ENCODE data around the gene CCDC178. TPM values are rescaled to one million over a fixed set of nuclear protein-coding genes. Genes with fewer than 3 reads are reported as not detected.

CCDC178 gene
- total RNA-seq, 4 donors from 2014 or later: 1.0 to 6.0 (median 5.0) TPM

DNA sequence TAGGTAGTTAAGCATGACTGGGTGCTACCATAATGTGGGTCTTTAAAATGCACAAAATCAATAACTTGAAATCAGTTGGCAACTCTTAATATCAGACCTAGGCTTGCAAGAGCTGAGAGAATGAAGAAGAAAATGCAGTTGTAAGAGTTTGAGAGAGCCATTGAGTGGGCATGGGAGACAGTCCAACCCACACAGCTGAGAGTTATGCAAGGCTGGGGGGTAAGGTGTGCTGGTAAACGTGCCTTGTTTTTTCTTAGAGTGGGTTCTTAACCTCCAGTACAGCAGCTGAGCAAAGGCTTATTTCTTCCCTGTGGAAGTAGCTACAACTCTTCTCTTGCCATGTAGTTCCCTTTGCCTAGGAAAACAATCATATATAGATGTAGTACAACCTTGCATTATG lies 20.2 kb upstream of the CCDC178 start:
- TF ChIP-seq, protein P1, sequence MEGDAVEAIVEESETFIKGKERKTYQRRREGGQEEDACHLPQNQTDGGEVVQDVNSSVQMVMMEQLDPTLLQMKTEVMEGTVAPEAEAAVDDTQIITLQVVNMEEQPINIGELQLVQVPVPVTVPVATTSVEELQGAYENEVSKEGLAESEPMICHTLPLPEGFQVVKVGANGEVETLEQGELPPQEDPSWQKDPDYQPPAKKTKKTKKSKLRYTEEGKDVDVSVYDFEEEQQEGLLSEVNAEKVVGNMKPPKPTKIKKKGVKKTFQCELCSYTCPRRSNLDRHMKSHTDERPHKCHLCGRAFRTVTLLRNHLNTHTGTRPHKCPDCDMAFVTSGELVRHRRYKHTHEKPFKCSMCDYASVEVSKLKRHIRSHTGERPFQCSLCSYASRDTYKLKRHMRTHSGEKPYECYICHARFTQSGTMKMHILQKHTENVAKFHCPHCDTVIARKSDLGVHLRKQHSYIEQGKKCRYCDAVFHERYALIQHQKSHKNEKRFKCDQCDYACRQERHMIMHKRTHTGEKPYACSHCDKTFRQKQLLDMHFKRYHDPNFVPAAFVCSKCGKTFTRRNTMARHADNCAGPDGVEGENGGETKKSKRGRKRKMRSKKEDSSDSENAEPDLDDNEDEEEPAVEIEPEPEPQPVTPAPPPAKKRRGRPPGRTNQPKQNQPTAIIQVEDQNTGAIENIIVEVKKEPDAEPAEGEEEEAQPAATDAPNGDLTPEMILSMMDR (IDR thresholded peaks at IDR 0.05; ENCODE audit: low read depth): no peak

DNA sequence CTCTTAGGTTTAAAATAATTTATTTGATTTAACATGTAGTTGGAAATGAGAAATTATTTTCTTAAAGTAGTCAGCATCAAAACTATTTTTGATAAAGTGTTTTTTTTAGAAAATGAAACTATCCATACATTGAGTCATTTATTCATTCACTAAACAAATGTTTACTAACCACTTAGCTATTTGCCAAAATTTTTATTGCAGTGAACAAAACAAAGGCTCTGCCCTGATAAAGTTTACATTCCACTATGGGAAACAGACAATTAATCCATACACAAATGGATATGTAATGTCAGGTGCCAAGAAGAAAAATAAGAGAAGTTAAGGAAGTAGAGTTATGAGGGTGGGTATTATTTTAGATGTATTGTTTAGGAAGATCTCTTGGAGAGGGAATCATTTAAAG lies 19.1 kb upstream of the CCDC178 start:
- TF ChIP-seq, protein P1 (IDR thresholded peaks at IDR 0.05; ENCODE audit: low read depth): no peak

DNA sequence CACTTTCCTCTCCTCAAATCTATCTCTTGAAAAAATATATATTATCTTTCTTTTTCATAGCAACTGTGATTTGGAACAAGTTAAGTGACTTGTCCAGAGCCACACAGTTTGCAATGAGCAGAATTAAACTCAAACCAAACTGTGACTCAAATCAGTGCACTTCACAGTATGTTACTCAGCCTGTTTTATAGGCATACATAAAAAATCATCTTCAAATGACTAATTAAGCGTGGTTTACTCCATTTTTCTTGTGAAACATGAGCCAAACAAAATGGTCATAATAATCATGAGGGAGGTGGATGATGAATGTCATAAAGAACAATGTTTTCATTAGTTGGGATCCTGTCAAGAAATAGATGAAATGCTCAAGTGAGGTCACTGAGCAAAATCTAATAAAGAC lies 6.1 kb upstream of the CCDC178 start:
- TF ChIP-seq, protein P1 (IDR thresholded peaks at IDR 0.05; ENCODE audit: low read depth): no peak

DNA sequence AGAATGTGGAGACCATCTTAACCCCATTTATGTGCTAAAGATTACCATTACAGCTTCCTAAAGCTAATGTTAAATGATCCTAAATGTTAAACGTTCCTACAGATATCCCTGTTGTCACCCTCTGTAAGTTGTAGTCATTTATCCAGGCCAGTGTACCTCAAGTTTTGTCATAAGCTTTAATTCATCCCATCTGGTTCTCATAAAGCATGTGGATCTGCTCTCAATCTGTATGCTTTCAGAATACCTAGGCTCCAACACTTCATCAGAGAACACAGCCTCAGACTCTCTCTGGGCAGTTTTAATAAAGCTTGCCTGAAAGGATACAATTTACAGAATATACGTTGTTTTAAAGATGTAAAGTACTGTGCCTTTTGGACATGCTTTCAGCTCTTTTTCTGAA lies 4.2 kb upstream of the CCDC178 start:
- TF ChIP-seq, protein P1 (IDR thresholded peaks at IDR 0.05; ENCODE audit: low read depth): no peak

DNA sequence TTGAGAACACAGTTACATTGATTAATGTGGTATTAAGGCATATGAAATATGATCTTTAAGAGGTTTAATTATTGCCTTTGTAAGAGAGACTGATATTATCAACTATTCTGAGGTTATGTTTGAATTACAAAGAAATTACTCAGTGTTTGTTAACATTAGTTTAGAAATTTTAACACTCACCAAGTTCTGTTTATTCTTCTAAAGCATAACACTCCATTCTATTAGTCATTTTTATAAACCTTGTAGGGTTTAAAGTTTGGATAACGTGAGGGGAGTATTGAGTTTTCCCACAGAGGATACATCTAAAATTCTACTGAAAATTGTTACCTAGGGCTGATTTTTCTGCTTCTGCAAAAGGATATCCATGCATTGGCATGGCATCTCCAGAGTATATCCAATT lies 7.7 kb downstream of the CCDC178 start:
- TF ChIP-seq, protein P1 (IDR thresholded peaks at IDR 0.05; ENCODE audit: low read depth): no peak

DNA sequence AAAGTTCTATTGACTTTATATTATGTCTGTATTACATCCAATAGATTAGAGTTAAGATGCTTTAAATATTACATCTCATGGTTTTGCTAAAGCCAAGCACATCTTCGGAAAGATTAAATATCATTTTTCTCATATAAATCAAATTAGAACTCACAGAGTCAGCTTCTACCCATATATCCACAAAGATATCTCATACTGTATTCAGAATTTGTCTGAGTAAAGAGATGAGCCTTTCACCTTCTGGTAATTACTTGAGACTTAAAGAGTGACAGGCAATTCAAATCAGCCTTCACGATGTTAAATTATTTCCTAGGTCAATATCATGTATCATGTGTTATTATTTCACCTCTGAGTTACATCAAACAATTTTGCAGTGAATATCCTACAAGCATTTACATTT lies 13.0 kb downstream of the CCDC178 start:
- TF ChIP-seq, protein P1 (IDR thresholded peaks at IDR 0.05; ENCODE audit: low read depth): no peak

DNA sequence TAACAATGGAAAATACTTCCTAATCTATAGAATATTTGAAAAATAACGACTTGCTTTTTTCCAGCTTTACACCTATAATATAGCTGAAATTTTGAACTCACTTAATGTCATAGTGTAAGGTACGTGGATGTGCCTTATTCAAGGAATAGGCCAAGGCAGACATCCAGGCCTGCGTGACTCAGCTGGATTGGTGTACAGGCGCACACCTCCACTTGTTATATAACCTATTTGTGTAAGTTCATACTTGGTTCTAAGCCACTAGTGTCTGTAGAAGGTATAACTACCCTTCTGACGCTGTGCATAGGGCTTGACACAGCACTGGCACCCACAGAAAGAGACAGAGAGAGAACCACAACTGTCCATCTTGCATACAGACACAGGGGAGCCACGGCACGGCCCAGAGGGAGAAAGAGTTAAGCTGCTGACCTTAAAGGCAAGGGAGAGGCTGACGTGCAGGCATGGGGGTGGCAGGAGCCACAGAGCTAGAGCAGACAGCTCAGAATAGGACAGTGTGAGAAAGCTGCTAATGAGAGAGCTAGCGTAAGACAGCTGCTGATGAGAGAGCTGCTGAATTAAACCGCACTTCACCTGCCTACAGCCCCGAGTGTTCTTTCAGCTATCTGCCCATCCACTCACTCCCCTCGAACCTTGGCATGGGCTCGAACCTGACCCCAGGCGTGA lies 16.1 kb downstream of the CCDC178 start:
- TF ChIP-seq, protein P1 (IDR thresholded peaks at IDR 0.05; ENCODE audit: low read depth): no peak
